GM21737 (cell line): Measurements from ENCODE around the gene LAIR1.
"Not testable (repeated sequence)": the region's sequence is repeated elsewhere in the genome, so short reads cannot be mapped to it uniquely, and the experiment has no call there.

Experiments
- ATAC-seq: cut with Tn5 transposase; IDR thresholded peaks from one replicate; pipeline ENCODE4 v1.9.1; 2021; ENCODE audit warnings: mild to moderate bottlenecking, moderate library complexity; ENCODE audit not compliant: unreplicated experiment

Gene LAIR1

GRCh38 chr19:54376610-54377285 lies 12.0 kb upstream of the LAIR1 start:
- no peak for ATAC-seq

GRCh38 chr19:54375181-54375938 lies 10.6 kb upstream of the LAIR1 start:
- ATAC-seq: not testable (repeated sequence)

- no peak for ATAC-seq
Observed at GRCh38 chr19:54373781-54374631, 9.3 kb upstream of the LAIR1 start.

GRCh38 chr19:54371453-54371852 lies 6.7 kb upstream of the LAIR1 start:
- ATAC-seq: not testable (repeated sequence)

- not testable (repeated sequence) for ATAC-seq
Observed at GRCh38 chr19:54370434-54370796, 5.7 kb upstream of the LAIR1 start.

GRCh38 chr19:54369688-54370433 lies 5.1 kb upstream of the LAIR1 start:
- not testable (repeated sequence) for ATAC-seq

- ATAC-seq: no peak
Observed at GRCh38 chr19:54369082-54369687, 4.5 kb upstream of the LAIR1 start.

- no peak for ATAC-seq
Observed at GRCh38 chr19:54366811-54367210, 2.1 kb upstream of the LAIR1 start.

GRCh38 chr19:54365798-54366197 lies 1.1 kb upstream of the LAIR1 start:
- not testable (repeated sequence) for ATAC-seq

- not testable (repeated sequence) for ATAC-seq
Observed at GRCh38 chr19:54361680-54362422, 2.9 kb downstream of the LAIR1 start.

GRCh38 chr19:54359149-54359820 lies 5.4 kb downstream of the LAIR1 start:
- not testable (repeated sequence) for ATAC-seq

- ATAC-seq: no peak
Observed at GRCh38 chr19:54357381-54357780, 7.3 kb downstream of the LAIR1 start.

- ATAC-seq: no peak
Observed at GRCh38 chr19:54356444-54357056, 8.2 kb downstream of the LAIR1 start.

- ATAC-seq: no peak
Observed at GRCh38 chr19:54355675-54356074, 9.1 kb downstream of the LAIR1 start.

- ATAC-seq: no peak
Observed at GRCh38 chr19:54354761-54355160, 10.0 kb downstream of the LAIR1 start.

GRCh38 chr19:54352546-54352945 lies 12.2 kb downstream of the LAIR1 start:
- ATAC-seq: no peak

GRCh38 chr19:54352041-54352440 lies 12.7 kb downstream of the LAIR1 start:
- no peak for ATAC-seq

- ATAC-seq: no peak
Observed at GRCh38 chr19:54351474-54351873, 13.3 kb downstream of the LAIR1 start.

GRCh38 chr19:54345938-54346386 lies 18.8 kb downstream of the LAIR1 start:
- ATAC-seq: no peak
